GM18868 (cell line): Measurements from ENCODE around the gene MAMSTR.
"Not testable (repeated sequence)": the region's sequence is repeated elsewhere in the genome, so short reads cannot be mapped to it uniquely, and the experiment has no call there.

Experiments
- ATAC-seq: cut with Tn5 transposase; IDR thresholded peaks from one replicate; pipeline ENCODE4 v1.9.1; 2021; ENCODE audit warnings: mild to moderate bottlenecking, moderate library complexity; ENCODE audit not compliant: unreplicated experiment

MAMSTR gene

GRCh38 chr19:48720613-48721296, 1.2 kb upstream of the MAMSTR start:
- peak; percentile 79 for ATAC-seq

- ATAC-seq, result peak; percentile 6
Measured at GRCh38 chr19:48720251-48720612, 707 bp upstream of the MAMSTR start.

DNA sequence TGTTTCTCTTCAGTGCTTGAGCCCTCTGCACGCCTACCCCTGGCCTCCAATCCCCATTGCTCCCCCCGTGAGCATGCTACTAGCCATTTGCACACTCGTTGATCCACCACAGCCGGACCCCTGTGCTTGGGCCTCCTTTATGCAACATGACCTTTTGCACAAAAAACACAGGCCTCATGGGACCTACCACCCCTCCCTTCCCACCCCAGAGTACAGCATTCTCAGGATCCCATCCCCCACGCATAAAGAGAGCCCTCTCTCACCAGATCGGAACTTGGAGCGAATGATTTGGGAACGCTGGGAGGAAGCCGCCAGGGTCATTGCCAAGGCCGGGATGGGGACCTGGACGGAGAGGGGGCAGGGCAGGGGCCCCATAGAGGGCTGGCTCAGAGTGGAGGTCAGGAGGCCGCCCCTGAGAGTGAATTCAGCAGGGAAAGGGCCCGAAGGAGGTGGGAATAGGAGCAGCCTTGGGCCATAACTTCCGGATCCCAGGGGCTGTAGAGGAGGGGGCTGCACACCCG, 754 bp downstream of the MAMSTR start:
- no peak for ATAC-seq

- not testable (repeated sequence) for ATAC-seq
Measured at GRCh38 chr19:48718106-48718505, 1.4 kb downstream of the MAMSTR start.

GRCh38 chr19:48716562-48717291, 2.8 kb downstream of the MAMSTR start:
- ATAC-seq, result no peak

DNA sequence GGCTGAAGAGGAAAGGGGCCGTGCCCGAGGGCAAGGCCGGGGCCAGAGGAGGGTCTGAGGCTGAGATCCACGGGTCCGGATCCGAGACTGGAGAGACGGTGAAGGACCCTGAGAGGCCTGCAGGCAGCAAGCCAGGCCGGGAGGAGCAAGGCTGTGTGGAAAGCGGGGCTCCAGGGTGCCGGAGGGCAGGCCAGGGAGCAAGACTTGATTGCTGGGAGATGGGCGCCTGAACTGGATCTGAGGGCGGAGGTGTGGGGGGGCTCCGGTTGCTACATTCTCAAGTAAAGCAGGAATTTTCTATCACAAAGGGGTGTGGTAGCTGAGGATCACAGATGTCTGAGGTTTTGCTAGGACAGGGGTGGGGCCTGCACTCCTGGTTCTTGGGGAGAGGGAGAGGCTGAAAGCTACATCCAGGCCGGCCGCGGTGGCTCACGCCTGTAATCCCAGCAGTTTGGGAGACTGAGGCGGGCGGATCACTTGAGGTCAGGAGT, 3.8 kb downstream of the MAMSTR start:
- no peak for ATAC-seq

GRCh38 chr19:48714759-48715675, 4.5 kb downstream of the MAMSTR start:
- no peak for ATAC-seq

DNA sequence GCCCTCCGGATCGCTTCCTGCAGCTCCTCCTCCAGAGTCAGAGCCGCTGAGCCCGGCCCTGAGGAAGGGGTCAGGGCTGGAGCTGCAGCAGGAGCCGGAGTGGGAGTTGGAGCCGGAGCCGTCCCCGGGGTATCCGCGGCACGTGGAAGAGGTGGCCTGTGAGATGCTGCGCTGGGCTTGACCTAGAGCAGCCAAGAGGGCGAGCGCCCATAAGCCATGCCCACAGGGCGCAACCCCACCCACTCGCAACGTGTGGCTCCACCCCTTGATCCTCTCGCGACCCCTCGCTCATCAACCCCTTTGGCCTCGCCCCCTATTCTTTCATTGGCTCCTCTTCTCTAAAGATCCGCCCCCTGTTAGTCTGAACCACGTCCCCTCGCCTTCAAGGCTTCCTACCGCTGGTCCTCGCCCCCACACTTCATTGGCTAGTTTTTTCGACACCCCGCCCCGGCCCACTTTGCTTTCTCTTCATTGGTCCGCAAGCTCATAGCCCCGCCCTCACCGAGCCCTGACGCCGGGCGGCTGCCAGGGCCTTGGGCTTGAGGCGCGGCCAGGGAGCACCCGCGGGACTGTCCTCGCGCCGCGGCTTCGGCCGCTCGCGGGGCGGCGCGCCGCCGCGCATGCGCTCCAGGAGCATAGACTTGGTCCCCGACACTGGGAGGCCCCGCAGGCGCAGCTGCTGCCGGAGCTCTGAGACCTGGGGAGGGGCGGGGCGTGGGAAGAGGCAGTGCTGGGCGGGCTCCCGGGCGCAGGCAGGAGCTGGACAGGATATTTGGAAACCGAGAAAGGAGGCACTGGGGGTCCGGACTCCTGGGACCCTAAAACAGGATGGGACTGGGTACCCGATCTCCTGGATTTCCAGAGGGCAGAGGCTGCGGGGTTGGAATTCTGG, 5.4 kb downstream of the MAMSTR start:
- peak; percentile 84 for ATAC-seq

DNA sequence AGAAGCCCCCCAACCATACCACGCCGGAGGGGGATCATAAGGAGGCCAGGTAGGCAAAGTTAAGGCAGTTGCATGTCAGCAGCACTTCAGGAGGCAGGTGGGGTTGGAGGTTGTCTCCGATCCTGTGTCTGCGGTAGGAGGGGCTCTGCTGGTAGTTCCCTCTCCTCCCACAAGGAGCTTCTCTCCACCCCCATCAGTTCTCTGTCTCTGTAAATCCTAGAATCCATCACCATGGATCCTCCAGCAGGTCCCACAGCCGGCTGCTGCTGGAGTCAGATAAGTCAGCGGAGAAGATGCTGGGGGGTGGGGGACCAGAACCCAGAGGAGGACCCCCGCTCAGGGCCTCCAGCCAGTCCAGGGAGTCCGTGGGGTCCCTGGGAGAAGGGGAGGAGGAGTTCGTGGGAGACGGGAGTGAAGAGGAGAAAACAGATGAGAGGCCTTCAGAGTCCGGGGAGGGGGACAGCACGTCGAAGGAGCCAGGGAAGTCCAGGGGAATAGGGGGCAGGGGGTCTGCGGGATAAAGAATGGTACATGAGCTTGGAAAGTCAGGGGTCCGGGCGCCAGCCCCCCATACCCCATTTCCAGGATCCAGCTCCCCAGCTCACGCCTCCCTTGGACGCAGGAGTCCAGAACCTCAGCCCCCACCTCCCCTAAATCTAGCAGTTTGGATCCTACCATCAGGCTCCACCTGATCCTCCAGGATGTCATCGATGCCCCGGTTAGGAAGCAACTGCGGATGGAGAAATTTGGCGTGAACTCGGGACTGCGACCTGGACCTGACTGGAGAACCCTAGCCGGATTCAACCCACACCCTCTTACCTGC, 6.3 kb downstream of the MAMSTR start:
- no peak for ATAC-seq

- ATAC-seq, result no peak
Measured at GRCh38 chr19:48711106-48711662, 8.3 kb downstream of the MAMSTR start.

DNA sequence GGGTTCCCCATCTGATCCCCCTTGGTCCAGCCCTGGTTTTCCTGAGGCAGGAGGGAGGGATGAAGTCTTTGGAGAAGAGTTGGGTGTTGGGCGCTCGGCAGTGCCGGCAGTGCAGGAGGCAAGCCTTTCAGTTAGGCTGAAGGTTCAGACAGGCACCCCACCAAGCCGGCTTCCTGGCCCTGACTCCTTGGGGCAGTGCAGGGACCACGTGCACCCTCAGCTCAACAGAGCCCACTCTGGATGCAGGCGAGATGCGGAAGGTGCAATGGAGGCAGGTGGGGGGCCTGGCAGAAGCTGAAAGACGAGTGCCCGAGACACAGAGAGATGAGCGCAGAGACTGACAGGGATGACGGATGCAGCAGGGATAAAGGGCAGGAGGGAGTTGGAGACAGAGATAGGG, 11.1 kb downstream of the MAMSTR start:
- ATAC-seq, result no peak

GRCh38 chr19:48705431-48705830, 14.1 kb downstream of the MAMSTR start:
- no peak for ATAC-seq

GRCh38 chr19:48703316-48703715, 16.2 kb downstream of the MAMSTR start:
- ATAC-seq, result no peak

DNA sequence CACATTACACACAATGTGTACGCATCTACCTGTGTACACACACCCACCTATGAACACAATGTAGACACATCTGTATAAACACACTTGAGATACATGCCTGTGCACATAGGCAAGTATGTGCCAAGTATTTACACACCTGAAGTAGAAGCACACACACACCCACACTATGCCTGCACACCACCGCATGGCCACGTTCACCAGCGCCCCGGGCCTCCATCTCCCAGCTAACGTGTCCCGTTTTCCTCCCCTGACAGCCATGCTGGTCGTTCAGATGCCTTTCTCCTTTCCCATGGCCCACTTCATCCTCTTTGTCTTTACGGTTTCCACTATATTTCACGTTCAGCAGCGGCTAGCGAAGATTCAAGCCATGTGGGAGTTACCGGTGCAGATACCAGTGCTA, 16.8 kb downstream of the MAMSTR start:
- ATAC-seq, result no peak

DNA sequence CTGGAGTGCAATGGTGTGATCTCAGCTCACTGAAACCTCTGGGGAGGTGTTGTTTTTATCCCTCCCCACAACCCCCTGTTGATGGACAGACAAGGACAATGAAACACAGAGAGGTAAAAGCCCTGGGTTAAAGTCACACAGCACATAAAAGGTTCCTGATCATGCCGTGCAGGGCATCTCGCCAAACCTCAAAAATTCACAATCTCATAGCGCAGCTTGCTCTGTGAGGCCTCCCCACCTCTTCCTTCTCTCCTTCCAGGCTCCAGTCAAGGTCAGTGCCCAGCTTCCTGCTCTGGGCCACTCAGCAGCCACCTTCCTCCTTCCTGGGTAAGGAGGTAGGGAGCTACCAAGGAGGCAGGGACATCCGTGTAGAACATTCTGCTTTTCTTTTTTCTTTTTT, 21.5 kb downstream of the MAMSTR start:
- no peak for ATAC-seq

DNA sequence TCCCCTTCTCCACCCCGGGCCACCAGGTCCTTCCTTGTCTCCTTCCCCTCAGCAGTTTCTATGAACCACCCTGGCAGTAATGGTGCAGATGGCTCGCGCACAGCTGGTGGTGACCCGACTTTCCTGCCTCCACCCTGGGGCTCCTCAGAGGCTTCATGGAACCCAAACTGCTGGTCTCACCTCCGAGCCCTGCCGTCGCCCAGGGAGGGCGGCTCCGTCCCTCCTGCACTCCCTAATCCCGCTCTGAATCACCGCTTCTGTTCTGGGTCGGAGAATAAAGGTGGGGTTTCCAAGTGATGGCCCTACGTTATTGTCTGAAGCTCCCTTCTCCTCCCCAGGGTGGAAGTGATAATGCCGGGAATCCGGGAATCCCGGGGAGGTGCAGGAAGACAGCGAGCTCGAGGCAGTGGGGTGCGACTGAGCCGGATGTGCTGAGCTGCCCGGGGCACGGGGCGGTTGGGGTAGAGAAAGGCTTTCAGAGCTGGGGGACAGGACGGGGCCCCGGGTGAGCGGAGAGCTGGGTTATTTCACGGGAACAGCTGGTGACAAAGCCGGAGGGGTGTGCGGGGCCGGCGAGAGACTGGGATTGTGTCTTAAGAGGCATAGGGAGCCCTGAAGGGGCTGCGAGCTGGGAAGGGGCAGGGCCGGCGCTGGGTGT, 23.0 kb downstream of the MAMSTR start:
- no peak for ATAC-seq

DNA sequence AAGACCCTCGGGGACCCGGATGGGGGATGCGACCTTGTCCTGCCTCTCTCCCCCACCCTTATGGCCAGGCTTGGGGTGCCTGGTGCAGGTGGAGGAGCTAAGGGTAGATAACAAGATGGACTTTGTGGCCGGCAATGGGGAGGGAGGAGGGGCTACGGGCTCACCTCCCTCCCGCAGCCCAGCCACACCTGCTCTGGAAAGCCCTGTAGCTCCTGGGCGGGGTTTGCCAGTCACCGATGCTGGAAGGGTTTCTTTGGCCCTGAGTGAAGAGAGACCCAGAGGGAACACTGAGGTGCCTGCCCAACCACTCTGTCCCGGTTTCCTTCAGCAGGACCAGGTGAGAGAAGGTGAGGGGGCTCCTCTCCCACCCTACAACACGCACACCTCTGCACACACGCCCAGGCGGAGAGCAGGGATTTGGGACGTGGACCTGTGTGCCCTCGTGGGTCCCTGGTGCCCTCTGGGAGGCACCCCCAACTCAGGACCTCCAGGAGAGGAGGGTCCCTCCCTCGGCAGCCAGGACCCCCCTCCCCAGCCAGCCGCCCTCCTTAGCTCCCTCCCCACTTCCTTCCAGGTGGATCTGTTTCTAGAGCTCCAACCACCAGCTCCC, 23.7 kb downstream of the MAMSTR start, which contains the start of gene FUT2:
Gene FUT2, plus strand, starts transcription at position 229 of the 610 bp plus-strand sequence. CDS start 6,986 bp downstream, outside the sequence.
- ATAC-seq, result no peak

DNA sequence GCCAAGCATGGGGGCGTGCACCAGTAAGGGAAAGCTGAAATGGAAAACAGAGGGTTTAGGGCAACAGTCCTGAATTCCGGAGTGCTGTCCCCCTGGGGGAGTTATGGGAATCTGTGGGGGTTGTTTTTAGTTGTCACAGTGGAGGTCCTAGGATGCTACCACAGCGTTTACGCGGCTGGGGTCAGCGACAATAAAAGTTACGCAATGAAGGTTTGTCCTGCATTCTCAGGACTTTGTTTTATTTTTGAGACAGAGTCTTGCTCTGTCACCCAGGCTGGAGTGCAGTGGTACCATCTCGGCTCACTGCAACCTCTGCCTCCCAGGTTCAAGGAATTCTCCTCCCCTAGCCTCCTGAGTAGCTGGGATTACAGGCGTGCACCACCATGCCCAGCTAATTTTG, 25.9 kb downstream of the MAMSTR start:
- not testable (repeated sequence) for ATAC-seq
